Right atrium auricular region (tissue), 2 donors: ENCODE measurements around the gene NTPCR. TPM values are rescaled to one million over a fixed set of nuclear protein-coding genes. Genes with fewer than 3 reads are reported as not detected.

Experiments
- DNase-seq: peaks from one replicate; pipeline ENCODE4 v3.0.0-alpha.2; 2019; ENCODE audit warnings: low spot score
- H3K27ac ChIP-seq, 2 donors: fragments of 200-600 bp; sonication (generic); 1 replicate in 1 of 2; 2 replicates in 1 of 2; pipeline ENCODE4 v1.5.1; 2016 to 2019
- H3K27me3 ChIP-seq, 2 donors: fragments of 200-600 bp; sonication (generic); one replicate each; pipeline versions ENCODE4 v1.5.1 to v1.6.0; 2017 to 2019
- H3K36me3 ChIP-seq: fragments of 200-600 bp; sonication (generic); one replicate; pipeline ENCODE4 v1.5.1; 2016
- H3K4me1 ChIP-seq, 2 donors: fragments of 200-600 bp; sonication (generic); one replicate each; pipeline versions ENCODE4 v1.5.1 to v1.6.0; 2017 to 2019
- H3K4me3 ChIP-seq, 2 donors: fragments of 200-600 bp; sonication (generic); 1 replicate in 1 of 2; 2 replicates in 1 of 2; pipeline ENCODE4 v1.5.1; 2017 to 2019; ENCODE audit warnings: mild to moderate bottlenecking in 1 of 2, moderate library complexity in 1 of 2
- H3K9me3 ChIP-seq, 2 donors: fragments of 200-600 bp; sonication (generic); one replicate each; pipeline ENCODE4 v1.5.1; 2019
- total RNA-seq, 2 donors: library from RNA; depleted of rRNA; stranded (reverse); fragments of >200 nt; gene quantifications; one replicate each; pipeline ENCODE4 v1.1.0, GENCODE V29; 2016
- TF ChIP-seq, protein P1 (sequence below), 2 donors: fragments of 200-600 bp; sonication (generic); IDR thresholded peaks; one replicate each; pipeline ENCODE4 v1.5.1; 2019; ENCODE audit warnings: antibody characterized with exemption in 2 of 2

NTPCR gene
- total RNA-seq, 2 donors from 2014 or later, result 27.3 to 39.3 TPM

DNA sequence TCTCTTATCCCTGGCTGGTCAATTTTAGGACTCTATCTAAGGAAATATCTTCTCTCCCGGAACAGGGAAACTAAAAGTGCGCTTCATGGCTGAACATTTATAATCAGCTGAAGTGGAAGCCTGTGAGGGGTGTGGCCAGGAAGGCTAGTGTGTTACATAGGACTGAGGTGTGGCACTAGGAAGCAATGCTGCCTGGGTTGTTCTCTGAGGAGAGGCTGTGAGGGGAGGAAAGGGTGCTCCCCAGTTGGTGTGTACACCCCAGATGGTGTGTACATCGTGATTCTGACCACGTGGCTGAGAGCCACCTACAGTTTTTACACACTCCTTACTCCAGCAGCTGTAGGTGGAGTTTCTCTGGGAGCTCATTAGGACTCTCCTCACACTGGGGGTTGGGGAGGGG is 16.3 kb downstream of the NTPCR start:
- TF ChIP-seq, protein P1, sequence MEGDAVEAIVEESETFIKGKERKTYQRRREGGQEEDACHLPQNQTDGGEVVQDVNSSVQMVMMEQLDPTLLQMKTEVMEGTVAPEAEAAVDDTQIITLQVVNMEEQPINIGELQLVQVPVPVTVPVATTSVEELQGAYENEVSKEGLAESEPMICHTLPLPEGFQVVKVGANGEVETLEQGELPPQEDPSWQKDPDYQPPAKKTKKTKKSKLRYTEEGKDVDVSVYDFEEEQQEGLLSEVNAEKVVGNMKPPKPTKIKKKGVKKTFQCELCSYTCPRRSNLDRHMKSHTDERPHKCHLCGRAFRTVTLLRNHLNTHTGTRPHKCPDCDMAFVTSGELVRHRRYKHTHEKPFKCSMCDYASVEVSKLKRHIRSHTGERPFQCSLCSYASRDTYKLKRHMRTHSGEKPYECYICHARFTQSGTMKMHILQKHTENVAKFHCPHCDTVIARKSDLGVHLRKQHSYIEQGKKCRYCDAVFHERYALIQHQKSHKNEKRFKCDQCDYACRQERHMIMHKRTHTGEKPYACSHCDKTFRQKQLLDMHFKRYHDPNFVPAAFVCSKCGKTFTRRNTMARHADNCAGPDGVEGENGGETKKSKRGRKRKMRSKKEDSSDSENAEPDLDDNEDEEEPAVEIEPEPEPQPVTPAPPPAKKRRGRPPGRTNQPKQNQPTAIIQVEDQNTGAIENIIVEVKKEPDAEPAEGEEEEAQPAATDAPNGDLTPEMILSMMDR (IDR thresholded peaks at IDR 0.05), result no peak
- Histone ChIP-seq H3K4me1 (peaks cover 0 to 50% of the 10 kb centered on the region in 2 donors), H3K9me3 (no peaks in the 10 kb centered on the region), H3K27ac (no peak overlapping the region), H3K27me3 (no peaks in the 10 kb centered on the region), H3K36me3 (peaks cover 16% of the 10 kb centered on the region), H3K4me3 (no peak overlapping the region)
- DNase-seq, result peak; percentile 55

DNA sequence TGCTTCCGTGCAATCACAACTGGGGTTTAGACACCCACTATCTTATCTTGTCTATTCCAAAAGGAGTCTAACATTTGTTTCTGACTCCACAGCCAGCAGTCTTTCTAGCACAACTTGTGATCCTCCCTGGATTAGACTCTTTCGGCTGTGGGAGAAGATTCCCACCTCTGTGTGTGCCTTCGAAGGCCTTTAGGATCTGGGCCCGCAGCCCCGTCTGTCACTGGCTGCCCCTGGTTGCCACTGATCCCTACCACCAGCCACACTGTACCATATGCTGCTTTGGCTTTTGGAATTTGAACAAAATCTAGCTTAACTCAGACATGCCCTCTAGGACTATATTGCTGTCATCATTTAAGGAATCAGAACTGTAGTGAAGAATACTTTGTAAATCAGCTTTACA is 18.0 kb downstream of the NTPCR start:
- H3K36me3 ChIP-seq, result peaks cover 19% of the 10 kb centered on the region
- peak overlapping the region; percentile 49 to 56 for H3K27ac ChIP-seq
- no peaks in the 10 kb centered on the region for H3K27me3 ChIP-seq

DNA sequence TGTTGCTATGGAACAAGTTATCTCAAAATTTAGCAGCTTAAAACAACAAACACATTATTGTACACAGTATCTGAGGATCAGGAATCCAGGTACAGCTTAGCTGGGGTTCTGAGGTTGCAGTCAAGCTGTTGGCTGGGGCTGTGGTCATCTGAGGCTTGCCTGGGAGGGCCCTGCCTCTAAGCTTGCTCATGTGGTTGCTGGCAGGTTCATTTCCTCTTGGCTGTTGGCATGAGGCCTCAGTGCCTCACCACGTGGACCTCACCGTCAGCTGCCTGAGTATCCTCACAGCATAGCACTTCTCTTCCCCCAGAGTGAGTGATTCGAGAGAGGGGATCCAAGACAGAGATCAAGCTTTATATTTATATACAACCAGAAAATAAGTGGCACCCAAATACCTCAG is 18.6 kb downstream of the NTPCR start:
- Histone ChIP-seq H3K9me3 (peaks cover 0 to 7% of the 10 kb centered on the region in 2 donors), H3K27me3 (no peaks in the 10 kb centered on the region), H3K36me3 (peaks cover 23% of the 10 kb centered on the region), H3K4me3 (no peak overlapping the region), H3K4me1 (peaks cover 0 to 38% of the 10 kb centered on the region in 2 donors), H3K27ac (peak overlapping the region; percentile 49 to 56)
- TF ChIP-seq, protein P1 (IDR thresholded peaks at IDR 0.05), result no peak
- peak; percentile 68 for DNase-seq

More for the DNA sequence above, 18.0 kb downstream of the NTPCR start:
- TF ChIP-seq, protein P1 (IDR thresholded peaks at IDR 0.05), result no peak
- peak; percentile 16 for DNase-seq
- H3K9me3 ChIP-seq, result peaks cover 0 to 2% of the 10 kb centered on the region in 2 donors
- H3K4me1 ChIP-seq, result peaks cover 0 to 42% of the 10 kb centered on the region in 2 donors
- H3K4me3 ChIP-seq, result no peak overlapping the region

DNA sequence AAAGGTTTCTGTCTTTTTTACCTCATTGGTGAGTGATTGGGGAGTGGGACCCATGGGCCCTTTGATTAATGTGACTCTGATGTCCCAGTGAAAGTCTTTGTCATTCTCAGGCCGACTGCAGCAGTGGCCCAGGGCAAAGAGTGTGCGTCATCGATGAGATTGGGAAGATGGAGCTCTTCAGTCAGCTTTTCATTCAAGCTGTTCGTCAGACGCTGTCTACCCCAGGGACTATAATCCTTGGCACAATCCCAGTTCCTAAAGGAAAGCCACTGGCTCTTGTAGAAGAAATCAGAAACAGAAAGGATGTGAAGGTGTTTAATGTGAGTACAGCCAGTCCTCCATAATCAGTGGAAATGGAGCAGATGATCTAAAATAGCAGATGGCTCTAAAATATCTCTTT is 19.4 kb downstream of the NTPCR start:
- Histone ChIP-seq H3K9me3 (peaks cover 0 to 13% of the 10 kb centered on the region in 2 donors), H3K36me3 (peaks cover 23% of the 10 kb centered on the region), H3K27me3 (no peaks in the 10 kb centered on the region), H3K4me1 (peaks cover 0 to 35% of the 10 kb centered on the region in 2 donors), H3K27ac (peak overlapping the region in 1 of 2 donors; percentile 2), H3K4me3 (no peak overlapping the region)
- TF ChIP-seq, protein P1 (IDR thresholded peaks at IDR 0.05), result no peak
- no peak for DNase-seq

DNA sequence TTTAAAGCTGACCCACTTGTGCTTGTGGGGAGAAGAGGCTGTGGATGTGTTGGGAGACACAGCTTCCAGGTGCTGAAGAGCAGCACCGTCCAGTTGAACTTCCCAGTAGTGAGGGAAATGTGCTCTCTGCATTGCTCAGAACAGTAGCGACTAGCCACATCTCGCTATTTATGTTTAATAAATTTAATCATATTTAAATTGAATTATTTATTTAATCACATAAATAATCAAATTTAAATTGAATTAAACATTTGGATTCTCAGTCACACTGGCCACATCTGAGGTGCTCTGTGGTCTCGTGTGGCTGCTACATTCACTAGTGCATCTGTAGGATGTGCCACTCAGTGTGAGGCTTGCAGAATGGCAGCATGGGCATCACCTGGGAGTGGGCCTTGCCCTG is 20.1 kb downstream of the NTPCR start:
- Histone ChIP-seq H3K4me3 (no peak overlapping the region), H3K36me3 (peaks cover 23% of the 10 kb centered on the region), H3K27me3 (no peaks in the 10 kb centered on the region), H3K4me1 (peaks cover 0 to 32% of the 10 kb centered on the region in 2 donors), H3K27ac (no peak overlapping the region), H3K9me3 (peaks cover 0 to 13% of the 10 kb centered on the region in 2 donors)
- no peak for DNase-seq
- TF ChIP-seq, protein P1 (IDR thresholded peaks at IDR 0.05), result no peak
